GM23248 (cell line): ENCODE measurements around the gene NUP188. TPM values are rescaled to one million over a fixed set of nuclear protein-coding genes. Genes with fewer than 3 reads are reported as not detected.

Source experiments
- DNase-seq: peaks from one replicate; pipeline ENCODE4 v3.0.0-alpha.2; 2015
- H2AFZ ChIP-seq: fragments of 200-600 bp; sonication (generic); 2 replicates; pipeline ENCODE4 v1.6.1; 2016; ENCODE audit warnings: antibody characterized with exemption
- H3F3A ChIP-seq: fragments of 200-600 bp; sonication (generic); 2 replicates; pipeline ENCODE4 v1.6.1; 2016; ENCODE audit warnings: mild to moderate bottlenecking, antibody characterized with exemption, mixed run types; ENCODE audit not compliant: insufficient read depth
- H3K27ac ChIP-seq: fragments of 200-600 bp; sonication (generic); 2 replicates; pipeline ENCODE4 v1.5.1; 2016; ENCODE audit warnings: mild to moderate bottlenecking
- H3K27me3 ChIP-seq: fragments of 200-600 bp; sonication (generic); replicated peaks from 2 replicates; pipeline ENCODE4 v1.6.1; 2016; ENCODE audit warnings: mild to moderate bottlenecking; ENCODE audit not compliant: insufficient read depth
- H3K36me3 ChIP-seq: fragments of 200-600 bp; sonication (generic); 2 replicates; pipeline ENCODE4 v1.6.1; 2016; ENCODE audit warnings: low read depth, mild to moderate bottlenecking
- H3K4me1 ChIP-seq: fragments of 200-600 bp; sonication (generic); 2 replicates; pipeline ENCODE4 v1.6.1; 2016; ENCODE audit warnings: mild to moderate bottlenecking; ENCODE audit not compliant: insufficient read depth
- H3K4me2 ChIP-seq: fragments of 200-600 bp; sonication (generic); one replicate; pipeline ENCODE4 v1.6.1; 2016; ENCODE audit warnings: mild to moderate bottlenecking; ENCODE audit not compliant: unreplicated experiment
- H3K4me3 ChIP-seq: fragments of 200-600 bp; sonication (generic); 2 replicates; pipeline ENCODE4 v1.5.1; 2016; ENCODE audit warnings: mild to moderate bottlenecking
- H3K79me2 ChIP-seq: fragments of 200-600 bp; sonication (generic); 2 replicates; pipeline ENCODE4 v1.6.1; 2016; ENCODE audit warnings: mild to moderate bottlenecking; ENCODE audit not compliant: insufficient read depth
- H3K9ac ChIP-seq: fragments of 200-600 bp; sonication (generic); 2 replicates; pipeline ENCODE4 v1.6.1; 2016; ENCODE audit warnings: mild to moderate bottlenecking
- H3K9me2 ChIP-seq: fragments of 200-600 bp; sonication (generic); 2 replicates; pipeline ENCODE4 v1.6.1; 2016; ENCODE audit warnings: mixed run types, mild to moderate bottlenecking, moderate library complexity; ENCODE audit not compliant: insufficient read depth
- H3K9me3 ChIP-seq: fragments of 200-600 bp; sonication (generic); one replicate; pipeline ENCODE4 v1.6.1; 2017; ENCODE audit warnings: low read depth
- H4K20me1 ChIP-seq: fragments of 200-600 bp; sonication (generic); 2 replicates; pipeline ENCODE4 v1.6.0; 2016; ENCODE audit not compliant: insufficient read depth
- EZH2 ChIP-seq: fragments of 200-600 bp; sonication (generic); IDR thresholded peaks from 2 replicates; pipeline ENCODE4 v1.6.1; 2018; ENCODE audit warnings: antibody characterized with exemption, mild to moderate bottlenecking; ENCODE audit not compliant: insufficient read depth, poor library complexity, severe bottlenecking
- EZH2phosphoT487 ChIP-seq: fragments of 200-600 bp; sonication (generic); IDR thresholded peaks from 2 replicates; pipeline ENCODE4 v1.6.1; 2018; ENCODE audit warnings: antibody characterized with exemption, moderate library complexity, mild to moderate bottlenecking, low read depth; ENCODE audit not compliant: insufficient read depth
- WGBS, 2 experiments: methylation state at CpG; one replicate each; pipeline ENCODE4 v1.1.6; 2015 to 2017; ENCODE audit warnings: low lambda C conversion rate in 2 of 2, low coverage in 1 of 2; ENCODE audit errors: missing lambda C conversion rate in 2 of 2; 5-methylcytosine and 5-hydroxymethylcytosine counted together
- in situ Hi-C: fragments of 300-500 bp; cut with MboI; formaldehyde crosslinking; loops from 2 replicates; pipeline ENCODE4 v1.15.0; 2020
- polyA plus RNA-seq: library from polyadenylated mRNA; unstranded; fragments of >200 nt; fragmentation: Nextera tagmentation; extraction: Ambion mirVana; gene quantifications from 2 replicates; pipeline ENCODE4 v1.2.1, GENCODE V29; 2016
- total RNA-seq: library from RNA; depleted of rRNA; stranded (reverse); fragments of >200 nt; shearing (Covaris generic); gene quantifications from 2 replicates; pipeline ENCODE4 v1.2.3, GENCODE V29; 2014

The NUP188 gene
- total and polyA plus RNA-seq, 2 experiments from 2014 or later = 24.9 to 45.9 TPM

GRCh38 chr9:129011170-129011569 lies 63.7 kb downstream of the NUP188 start:
- H3K4me2 ChIP-seq = no peak overlapping the region
- no peaks in the 10 kb centered on the region for H4K20me1 ChIP-seq
- H3K79me2 ChIP-seq = no peaks in the 10 kb centered on the region
- H3F3A ChIP-seq = no peaks in the 10 kb centered on the region
- no peak overlapping the region for H3K9ac ChIP-seq
- no peaks in the 10 kb centered on the region for H3K9me3 ChIP-seq
- DNase-seq = no peak
- H3K27ac ChIP-seq = no peak overlapping the region
- H3K4me3 ChIP-seq = no peak overlapping the region
- WGBS, 2 experiments = 90 to 93% methylated on average over 19 of the region's 19 CpGs
- H2AFZ ChIP-seq = no peak overlapping the region
- no peaks in the 10 kb centered on the region for H3K27me3 ChIP-seq
- no peaks in the 10 kb centered on the region for H3K36me3 ChIP-seq
- H3K4me1 ChIP-seq = no peaks in the 10 kb centered on the region
- no peak for TF ChIP-seq EZH2
- no peak for TF ChIP-seq EZH2phosphoT487
- in situ Hi-C loops = no loop called here
- H3K9me2 ChIP-seq = no peaks in the 10 kb centered on the region

GRCh38 chr9:129011761-129012181 lies 64.3 kb downstream of the NUP188 start:
- H3K9me2 ChIP-seq = no peaks in the 10 kb centered on the region
- 83 to 95% methylated on average over 10 to 11 of the region's 11 CpGs for WGBS, 2 experiments
- no peaks in the 10 kb centered on the region for H3K9me3 ChIP-seq
- H3K4me2 ChIP-seq = no peak overlapping the region
- no peak for DNase-seq
- no peaks in the 10 kb centered on the region for H3K4me1 ChIP-seq
- no peaks in the 10 kb centered on the region for H3K27me3 ChIP-seq
- no peak overlapping the region for H3K4me3 ChIP-seq
- TF ChIP-seq EZH2 (no peak), EZH2phosphoT487 (no peak)
- no peaks in the 10 kb centered on the region for H3F3A ChIP-seq
- H2AFZ ChIP-seq = no peak overlapping the region
- in situ Hi-C loops = no loop called here
- H3K79me2 ChIP-seq = no peaks in the 10 kb centered on the region
- H3K9ac ChIP-seq = no peak overlapping the region
- no peaks in the 10 kb centered on the region for H4K20me1 ChIP-seq
- H3K27ac ChIP-seq = no peak overlapping the region
- H3K36me3 ChIP-seq = no peaks in the 10 kb centered on the region

- H2AFZ ChIP-seq = no peak overlapping the region
- no peaks in the 10 kb centered on the region for H3K9me3 ChIP-seq
- in situ Hi-C loops = no loop called here
- H3K9ac ChIP-seq = no peak overlapping the region
- no peaks in the 10 kb centered on the region for H4K20me1 ChIP-seq
- H3K27me3 ChIP-seq = no peaks in the 10 kb centered on the region
- whole genome bisulfite sequencing, 2 experiments = 85 to 86% methylated on average over 6 to 7 of the region's 7 CpGs
- no peaks in the 10 kb centered on the region for H3K4me1 ChIP-seq
- no peak overlapping the region for H3K4me2 ChIP-seq
- no peak overlapping the region for H3K4me3 ChIP-seq
- H3K9me2 ChIP-seq = no peaks in the 10 kb centered on the region
- TF ChIP-seq EZH2phosphoT487 = no peak
- TF ChIP-seq EZH2 = no peak
- no peaks in the 10 kb centered on the region for H3K36me3 ChIP-seq
- no peaks in the 10 kb centered on the region for H3K79me2 ChIP-seq
- DNase-seq = no peak
- H3K27ac ChIP-seq = no peak overlapping the region
- no peaks in the 10 kb centered on the region for H3F3A ChIP-seq
Observed at GRCh38 chr9:129012343-129012742, 64.8 kb downstream of the NUP188 start.

GRCh38 chr9:129012893-129013448 lies 65.5 kb downstream of the NUP188 start:
- Histone ChIP-seq H3K4me1 (no peaks in the 10 kb centered on the region), H2AFZ (no peak overlapping the region), H4K20me1 (no peaks in the 10 kb centered on the region), H3K9me2 (no peaks in the 10 kb centered on the region), H3K27ac (no peak overlapping the region), H3K79me2 (no peaks in the 10 kb centered on the region), H3F3A (no peaks in the 10 kb centered on the region), H3K27me3 (no peaks in the 10 kb centered on the region), H3K9ac (no peak overlapping the region), H3K4me2 (no peak overlapping the region), H3K36me3 (no peaks in the 10 kb centered on the region), H3K9me3 (no peaks in the 10 kb centered on the region), H3K4me3 (no peak overlapping the region)
- 88 to 92% methylated on average over 16 of the region's 16 CpGs for WGBS, 2 experiments
- no peak for DNase-seq
- no peak for TF ChIP-seq EZH2
- TF ChIP-seq EZH2phosphoT487 = no peak
- in situ Hi-C loops = no loop called here

- no peak overlapping the region for H3K4me2 ChIP-seq
- no peaks in the 10 kb centered on the region for H3K36me3 ChIP-seq
- no peak overlapping the region for H3K27ac ChIP-seq
- no peaks in the 10 kb centered on the region for H4K20me1 ChIP-seq
- no peaks in the 10 kb centered on the region for H3K9me3 ChIP-seq
- no peak for DNase-seq
- WGBS, 2 experiments = 83 to 92% methylated on average over 9 to 11 of the region's 11 CpGs
- no peak overlapping the region for H3K4me3 ChIP-seq
- no peaks in the 10 kb centered on the region for H3K9me2 ChIP-seq
- TF ChIP-seq EZH2 (no peak), EZH2phosphoT487 (no peak)
- H3F3A ChIP-seq = no peaks in the 10 kb centered on the region
- H3K27me3 ChIP-seq = no peaks in the 10 kb centered on the region
- in situ Hi-C loops = no loop called here
- H2AFZ ChIP-seq = no peak overlapping the region
- H3K79me2 ChIP-seq = no peaks in the 10 kb centered on the region
- no peaks in the 10 kb centered on the region for H3K4me1 ChIP-seq
- no peak overlapping the region for H3K9ac ChIP-seq
Observed at GRCh38 chr9:129013674-129014073, 66.2 kb downstream of the NUP188 start.
